SU-DHL-6 (cell line): ENCODE data around the gene TTC23.

Source experiments
- H2AFZ ChIP-seq: fragments of 200-600 bp; sonication (generic); 2 replicates; pipeline ENCODE4 v1.6.1; 2014; ENCODE audit warnings: low read depth, mild to moderate bottlenecking, moderate library complexity, mixed read lengths, antibody characterized with exemption, low read length; ENCODE audit not compliant: severe bottlenecking
- H3F3A ChIP-seq: fragments of 200-600 bp; shearing (Covaris generic); 2 replicates; pipeline ENCODE4 v1.6.0; 2016; ENCODE audit warnings: antibody characterized with exemption, mild to moderate bottlenecking; ENCODE audit not compliant: insufficient read depth
- H3K27ac ChIP-seq: fragments of 200-600 bp; sonication (generic); 2 replicates; pipeline ENCODE4 v1.5.1; 2016; ENCODE audit warnings: low read depth, mild to moderate bottlenecking, low read length, moderate library complexity, mixed read lengths
- H3K27me3 ChIP-seq: fragments of 200-600 bp; sonication (generic), shearing (Covaris generic); 2 replicates; pipeline ENCODE4 v1.6.0; 2014; ENCODE audit warnings: mild to moderate bottlenecking, low read length
- H3K36me3 ChIP-seq: fragments of 200-600 bp; sonication (generic); 2 replicates; pipeline ENCODE4 v1.6.1; 2014; ENCODE audit warnings: mild to moderate bottlenecking, low read length, mixed read lengths
- H3K4me2 ChIP-seq: fragments of 300-600, 200-600 bp; shearing (Covaris generic), sonication (generic); 2 replicates; pipeline ENCODE4 v1.6.0; 2014; ENCODE audit warnings: low read length, low read depth, mild to moderate bottlenecking; ENCODE audit not compliant: poor library complexity, severe bottlenecking
- H3K4me3 ChIP-seq: fragments of 200-600 bp; sonication (generic); 2 replicates; pipeline ENCODE4 v1.5.1; 2014; ENCODE audit warnings: antibody characterized with exemption, low read length, mild to moderate bottlenecking, mixed read lengths; ENCODE audit not compliant: insufficient read depth, poor library complexity, severe bottlenecking
- H3K79me2 ChIP-seq: fragments of 200-600 bp; sonication (generic); 2 replicates; pipeline ENCODE4 v1.6.1; 2014; ENCODE audit warnings: mild to moderate bottlenecking, low read length, moderate library complexity; ENCODE audit not compliant: insufficient read depth
- H3K9ac ChIP-seq: fragments of 200-600 bp; sonication (generic); 2 replicates; pipeline ENCODE4 v1.7.0; 2014; ENCODE audit warnings: mild to moderate bottlenecking, low read length
- H3K9me2 ChIP-seq: fragments of 200-600 bp; sonication (generic); replicated peaks from 2 replicates; pipeline ENCODE4 v1.6.1; 2014; ENCODE audit warnings: low read length; ENCODE audit not compliant: insufficient read depth
- H3K9me3 ChIP-seq: fragments of 200-600 bp; sonication (generic); 2 replicates; pipeline ENCODE4 v1.6.1; 2014; ENCODE audit warnings: low read length, mixed read lengths; ENCODE audit not compliant: insufficient read depth
- H4K20me1 ChIP-seq: fragments of 200-600 bp; sonication (generic); 2 replicates; pipeline ENCODE4 v1.6.1; 2014; ENCODE audit warnings: low read depth, mild to moderate bottlenecking, antibody characterized with exemption, low read length, moderate library complexity, mixed read lengths
- EZH2phosphoT487 ChIP-seq: fragments of 200-600 bp; sonication (generic), shearing (Covaris generic); conservative IDR thresholded peaks from 2 replicates; pipeline ENCODE4 v1.6.1; 2018; ENCODE audit warnings: mild to moderate bottlenecking, antibody characterized with exemption, low read length, moderate library complexity, mixed read lengths
- TF ChIP-seq, protein P1 (sequence below): fragments of 200-600 bp; sonication (generic); IDR thresholded peaks from one replicate; pipeline ENCODE4 v1.5.1; 2017; ENCODE audit warnings: antibody characterized with exemption, mild to moderate bottlenecking, low read length, moderate library complexity; ENCODE audit not compliant: insufficient read depth, poor library complexity, severe bottlenecking

TTC23 gene

DNA sequence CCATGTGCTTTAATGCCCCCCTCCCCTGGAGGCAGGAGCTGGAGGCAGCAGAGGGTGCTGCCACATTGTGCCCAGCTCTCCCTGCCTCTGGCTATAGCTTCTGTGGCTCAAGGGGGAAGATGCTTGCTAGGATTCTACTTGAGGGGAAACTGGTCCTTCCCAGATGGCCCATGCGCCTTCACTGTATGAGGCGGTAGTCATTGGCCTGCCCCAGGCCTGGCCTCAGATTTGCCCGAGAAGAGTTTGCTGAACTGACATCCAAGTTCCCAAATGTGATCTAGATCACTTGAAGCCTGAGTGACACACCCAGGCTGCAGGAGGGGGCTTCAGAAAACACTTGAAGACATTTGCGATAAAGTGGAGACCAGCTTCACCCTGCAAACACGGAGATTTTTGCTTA, 140.4 kb downstream of the TTC23 start:
- Histone ChIP-seq H3K9me2 (no peaks in the 10 kb centered on the region), H3K4me2 (no peak overlapping the region), H3K36me3 (no peaks in the 10 kb centered on the region), H3F3A (no peaks in the 10 kb centered on the region), H3K79me2 (no peaks in the 10 kb centered on the region), H3K27me3 (no peaks in the 10 kb centered on the region), H3K27ac (no peak overlapping the region), H3K9me3 (no peaks in the 10 kb centered on the region), H3K4me3 (no peak overlapping the region), H2AFZ (no peak overlapping the region), H4K20me1 (no peaks in the 10 kb centered on the region), H3K9ac (no peak overlapping the region)
- TF ChIP-seq EZH2phosphoT487: no peak
- TF ChIP-seq, protein P1, sequence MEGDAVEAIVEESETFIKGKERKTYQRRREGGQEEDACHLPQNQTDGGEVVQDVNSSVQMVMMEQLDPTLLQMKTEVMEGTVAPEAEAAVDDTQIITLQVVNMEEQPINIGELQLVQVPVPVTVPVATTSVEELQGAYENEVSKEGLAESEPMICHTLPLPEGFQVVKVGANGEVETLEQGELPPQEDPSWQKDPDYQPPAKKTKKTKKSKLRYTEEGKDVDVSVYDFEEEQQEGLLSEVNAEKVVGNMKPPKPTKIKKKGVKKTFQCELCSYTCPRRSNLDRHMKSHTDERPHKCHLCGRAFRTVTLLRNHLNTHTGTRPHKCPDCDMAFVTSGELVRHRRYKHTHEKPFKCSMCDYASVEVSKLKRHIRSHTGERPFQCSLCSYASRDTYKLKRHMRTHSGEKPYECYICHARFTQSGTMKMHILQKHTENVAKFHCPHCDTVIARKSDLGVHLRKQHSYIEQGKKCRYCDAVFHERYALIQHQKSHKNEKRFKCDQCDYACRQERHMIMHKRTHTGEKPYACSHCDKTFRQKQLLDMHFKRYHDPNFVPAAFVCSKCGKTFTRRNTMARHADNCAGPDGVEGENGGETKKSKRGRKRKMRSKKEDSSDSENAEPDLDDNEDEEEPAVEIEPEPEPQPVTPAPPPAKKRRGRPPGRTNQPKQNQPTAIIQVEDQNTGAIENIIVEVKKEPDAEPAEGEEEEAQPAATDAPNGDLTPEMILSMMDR: no peak

DNA sequence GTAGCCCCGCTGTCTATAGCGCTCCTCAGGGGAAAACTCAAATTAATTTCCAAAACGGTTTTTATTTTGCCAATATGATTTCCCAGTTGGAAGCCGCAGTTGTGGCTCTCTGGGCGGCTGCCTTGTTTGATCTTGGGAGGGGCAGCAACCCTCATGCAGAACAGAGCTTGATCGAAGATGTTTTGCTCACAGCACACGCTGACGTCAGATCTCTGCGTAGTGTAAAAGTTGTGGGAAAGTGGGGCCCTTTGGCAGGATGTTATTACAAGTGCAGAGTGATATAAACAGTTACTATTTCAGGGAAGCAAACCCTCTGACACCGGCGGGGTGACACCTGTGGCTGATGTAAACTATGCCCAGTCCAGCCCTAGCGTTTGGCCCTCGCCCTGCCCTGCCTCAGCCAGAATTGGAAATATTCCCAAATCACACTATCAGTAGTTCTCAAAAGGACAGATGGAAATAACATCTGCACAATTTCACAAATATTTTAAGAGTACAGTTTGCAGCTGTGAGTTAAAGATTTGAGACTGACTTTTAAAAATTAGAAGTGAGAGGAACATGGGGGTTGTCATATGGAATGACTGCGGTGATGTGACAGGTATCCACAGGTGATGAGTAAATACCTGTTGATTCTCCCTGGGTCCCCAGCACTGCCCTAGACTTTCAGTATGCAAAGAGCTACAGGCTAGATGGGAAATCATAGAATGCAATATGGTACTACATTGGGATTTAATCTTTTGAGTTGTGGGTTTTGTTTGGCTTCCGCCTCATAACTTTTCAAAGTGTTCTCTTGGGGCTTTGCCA, 142.8 kb downstream of the TTC23 start:
- no peak overlapping the region for H3K9ac ChIP-seq
- H3K36me3 ChIP-seq: no peaks in the 10 kb centered on the region
- no peaks in the 10 kb centered on the region for H3K9me2 ChIP-seq
- H4K20me1 ChIP-seq: no peaks in the 10 kb centered on the region
- no peak for TF ChIP-seq EZH2phosphoT487
- TF ChIP-seq, protein P1: no peak
- no peak overlapping the region for H2AFZ ChIP-seq
- no peak overlapping the region for H3K27ac ChIP-seq
- no peak overlapping the region for H3K4me3 ChIP-seq
- H3K79me2 ChIP-seq: no peaks in the 10 kb centered on the region
- no peaks in the 10 kb centered on the region for H3K27me3 ChIP-seq
- H3K9me3 ChIP-seq: no peaks in the 10 kb centered on the region
- no peak overlapping the region for H3K4me2 ChIP-seq
- no peaks in the 10 kb centered on the region for H3F3A ChIP-seq

- H3K9me3 ChIP-seq: no peaks in the 10 kb centered on the region
- no peak overlapping the region for H3K4me2 ChIP-seq
- no peak overlapping the region for H2AFZ ChIP-seq
- no peaks in the 10 kb centered on the region for H3K27me3 ChIP-seq
- H4K20me1 ChIP-seq: no peaks in the 10 kb centered on the region
- no peaks in the 10 kb centered on the region for H3K9me2 ChIP-seq
- H3K4me3 ChIP-seq: no peak overlapping the region
- H3F3A ChIP-seq: no peaks in the 10 kb centered on the region
- no peaks in the 10 kb centered on the region for H3K79me2 ChIP-seq
- TF ChIP-seq EZH2phosphoT487: no peak
- TF ChIP-seq, protein P1: no peak
- no peaks in the 10 kb centered on the region for H3K36me3 ChIP-seq
- no peak overlapping the region for H3K9ac ChIP-seq
- no peak overlapping the region for H3K27ac ChIP-seq
These were observed 143.7 kb downstream of the TTC23 start for GRCh38 chr15:99105514-99106341.
